SK-N-SH (cell line): ENCODE data around the gene RNF148. TPM values are rescaled to one million over a fixed set of nuclear protein-coding genes. Genes with fewer than 3 reads are reported as not detected.

Source experiments
- CTCF ChIA-PET: fragments of 300-600, 350-600 bp; formaldehyde crosslinking; extraction: SDS; loops from one replicate; lab custom pipeline; 2021; lab: Yijun Ruan, JAX
- POLR2A ChIA-PET: fragments of 350-600 bp; sonication (Branson Sonifier 250); formaldehyde crosslinking; extraction: SDS; loops from one replicate; lab custom pipeline; 2020; ENCODE audit warnings: antibody characterized with exemption, inconsistent platforms; lab: Yijun Ruan, JAX
- DNase-seq: peaks from one replicate; pipeline ENCODE4 v3.0.0; 2012
- H2AFZ ChIP-seq: fragments of 200-600 bp; sonication (generic); 2 replicates; pipeline ENCODE4 v1.8.1; 2016; ENCODE audit warnings: antibody characterized with exemption, mild to moderate bottlenecking, low read depth
- H3F3A ChIP-seq: fragments of 200-600 bp; sonication (generic); replicated peaks from 2 replicates; pipeline ENCODE3; 2016; ENCODE audit warnings: antibody characterized with exemption, mild to moderate bottlenecking; ENCODE audit not compliant: insufficient read depth
- H3K27ac ChIP-seq, 2 experiments: fragments of 200-500 bp in 1 of 2; fragments of 200-600 bp in 1 of 2; sonication (Bioruptor generic) in 1 of 2; sonication (generic), shearing (Covaris generic) in 1 of 2; 2 replicates each; pipeline versions ENCODE4 v1.5.1 to v1.6.1; 2014 to 2016; ENCODE audit warnings: low read depth in 2 of 2, inconsistent platforms in 1 of 2, low read length in 1 of 2, mild to moderate bottlenecking in 1 of 2, mixed read lengths in 1 of 2
- H3K27me3 ChIP-seq: fragments of 200-600 bp; sonication (generic), shearing (Covaris generic); 2 replicates; pipeline ENCODE4 v1.6.1; 2016; ENCODE audit warnings: mixed run types; ENCODE audit not compliant: insufficient read depth
- H3K36me3 ChIP-seq, 2 experiments: fragments of 200-500 bp in 1 of 2; fragments of 200-600 bp in 1 of 2; sonication (Bioruptor generic) in 1 of 2; sonication (generic) in 1 of 2; replicated peaks in 1 of 2; 2 replicates each; pipeline versions ENCODE3 to v1.5.1; 2014 to 2016; ENCODE audit warnings: low read length in 1 of 2, mild to moderate bottlenecking in 1 of 2; ENCODE audit not compliant: insufficient read depth in 2 of 2, control insufficient read depth in 1 of 2
- H3K4me1 ChIP-seq, 2 experiments: fragments of 200-500 bp in 1 of 2; fragments of 200-600 bp in 1 of 2; sonication (Bioruptor generic) in 1 of 2; sonication (generic), shearing (Covaris generic) in 1 of 2; 2 replicates each; pipeline versions ENCODE4 v1.5.1 to v1.6.1; 2014 to 2016; ENCODE audit warnings: low read depth in 1 of 2, low read length in 1 of 2, mixed run types in 1 of 2; ENCODE audit not compliant: insufficient read depth in 2 of 2, control insufficient read depth in 1 of 2
- H3K4me2 ChIP-seq: fragments of 200-600 bp; sonication (generic), shearing (Covaris generic); 2 replicates; pipeline ENCODE4 v1.6.1; 2017; ENCODE audit warnings: mixed run types
- H3K4me3 ChIP-seq, 2 experiments: fragments of 200-500 bp in 1 of 2; fragments of 200-600 bp in 1 of 2; sonication (Bioruptor generic) in 1 of 2; sonication (generic), shearing (Covaris generic) in 1 of 2; 2 replicates each; pipeline versions ENCODE4 v1.5.1 to v1.8.1; 2014 to 2016; ENCODE audit warnings: low read depth in 2 of 2, inconsistent platforms in 1 of 2, low read length in 1 of 2, mild to moderate bottlenecking in 1 of 2, mixed read lengths in 1 of 2, moderate library complexity in 1 of 2
- H3K79me2 ChIP-seq: fragments of 200-600 bp; sonication (generic); 2 replicates; pipeline ENCODE4 v1.8.1; 2017; ENCODE audit warnings: mild to moderate bottlenecking; ENCODE audit not compliant: insufficient read depth
- H3K9ac ChIP-seq: fragments of 200-600 bp; sonication (generic); 2 replicates; pipeline ENCODE4 v1.6.1; 2017; ENCODE audit warnings: mixed run types
- H3K9me2 ChIP-seq: fragments of 200-600 bp; sonication (generic); 2 replicates; pipeline ENCODE4 v1.6.1; 2017; ENCODE audit warnings: mixed run types
- H3K9me3 ChIP-seq: fragments of 200-600 bp; sonication (generic); 2 replicates; pipeline ENCODE4 v1.6.1; 2017; ENCODE audit warnings: mixed run types, mild to moderate bottlenecking, moderate library complexity
- H4K20me1 ChIP-seq: fragments of 200-600 bp; sonication (generic); 2 replicates; pipeline ENCODE4 v1.6.1; 2017; ENCODE audit warnings: mild to moderate bottlenecking, mixed run types; ENCODE audit not compliant: insufficient read depth
- EP300 ChIP-seq, 2 experiments: IDR thresholded peaks; 2 replicates each; pipeline versions ENCODE4 v1.4.0 to v1.6.1; 2012; ENCODE audit warnings: borderline replicate concordance in 1 of 2, low read depth in 1 of 2, low read length in 1 of 2
- EZH2phosphoT487 ChIP-seq: fragments of 200-600 bp; sonication (generic); IDR thresholded peaks from 2 replicates; pipeline ENCODE4 v1.6.1; 2017; ENCODE audit warnings: low read depth, mixed run types, mild to moderate bottlenecking, antibody characterized with exemption, moderate library complexity, borderline replicate concordance
- FOXJ3 ChIP-seq: sonication (generic); formaldehyde crosslinking; IDR thresholded peaks from 2 replicates; pipeline ENCODE4 v1.5.1; 2020; ENCODE audit warnings: mild to moderate bottlenecking, missing genetic modification reagents
- FOXM1 ChIP-seq: IDR thresholded peaks from 2 replicates; pipeline ENCODE4 v1.4.0; 2012; ENCODE audit warnings: low read depth, mild to moderate bottlenecking
- GABPA ChIP-seq: IDR thresholded peaks from 2 replicates; pipeline ENCODE4 v1.4.0; 2012; ENCODE audit warnings: low read depth, mild to moderate bottlenecking
- GATA2 ChIP-seq: sonication (generic); formaldehyde crosslinking; IDR thresholded peaks from 2 replicates; pipeline ENCODE4 v1.5.0; 2020; ENCODE audit warnings: mild to moderate bottlenecking, missing genetic modification reagents
- IRF3 ChIP-seq: fragments of 150-350 bp; IDR thresholded peaks from 2 replicates; pipeline ENCODE4 v1.6.1; 2016; ENCODE audit warnings: mild to moderate bottlenecking, low read depth, low read length
- JUND ChIP-seq: IDR thresholded peaks from 2 replicates; pipeline ENCODE4 v1.4.0; 2012
- MAX ChIP-seq: IDR thresholded peaks from 2 replicates; pipeline ENCODE4 v1.4.0; 2012; ENCODE audit warnings: low read depth
- NFIC ChIP-seq: IDR thresholded peaks from 2 replicates; pipeline ENCODE4 v1.4.0; 2012; ENCODE audit warnings: borderline replicate concordance
- NRF1 ChIP-seq: IDR thresholded peaks from 2 replicates; pipeline ENCODE4 v1.6.1; 2012; ENCODE audit warnings: low read depth, mild to moderate bottlenecking, low read length
- PBX3 ChIP-seq: IDR thresholded peaks from 2 replicates; pipeline ENCODE4; 2012
- POLR2AphosphoS5 ChIP-seq: IDR thresholded peaks from 2 replicates; pipeline ENCODE4 v1.6.1; 2012; ENCODE audit warnings: low read depth, low read length
- RAD21 ChIP-seq: IDR thresholded peaks from 2 replicates; pipeline ENCODE4 v1.6.1; 2012; ENCODE audit warnings: mild to moderate bottlenecking, low read length
- RCOR1 ChIP-seq: fragments of 150-350 bp; IDR thresholded peaks from 2 replicates; pipeline ENCODE4 v1.6.1; 2017; ENCODE audit warnings: antibody characterized with exemption, low read length
- SIN3A ChIP-seq: IDR thresholded peaks from 2 replicates; pipeline ENCODE4 v1.6.1; 2012; ENCODE audit warnings: low read depth, mild to moderate bottlenecking, low read length, moderate library complexity, borderline replicate concordance
- SMC3 ChIP-seq: IDR thresholded peaks from 2 replicates; pipeline ENCODE4 v1.6.1; 2012; ENCODE audit warnings: low read depth, low read length, improper control_type of control experiment
- TAF1 ChIP-seq: IDR thresholded peaks from 2 replicates; pipeline ENCODE4 v1.6.1; 2012; ENCODE audit warnings: low read depth, mild to moderate bottlenecking, low read length, moderate library complexity, borderline replicate concordance
- TCF12 ChIP-seq: IDR thresholded peaks from 2 replicates; pipeline ENCODE4 v1.4.0; 2012
- TEAD4 ChIP-seq: IDR thresholded peaks from 2 replicates; pipeline ENCODE4 v1.4.0; 2012; ENCODE audit warnings: mild to moderate bottlenecking, borderline replicate concordance; ENCODE audit not compliant: insufficient read depth
- USF2 ChIP-seq: fragments of 150-350 bp; IDR thresholded peaks from 2 replicates; pipeline ENCODE4 v1.6.1; 2017; ENCODE audit warnings: antibody characterized with exemption, low read length, low read depth, borderline replicate concordance
- YY1 ChIP-seq: IDR thresholded peaks from 2 replicates; pipeline ENCODE4 v1.4.0; 2012; ENCODE audit warnings: low read depth, mild to moderate bottlenecking
- ZBTB33 ChIP-seq: IDR thresholded peaks from 2 replicates; pipeline ENCODE4 v1.4.0; 2012; ENCODE audit warnings: low read depth, borderline replicate concordance
- WGBS: methylation state at CpG from one replicate; pipeline ENCODE4 v1.1.6; 2017; ENCODE audit warnings: low lambda C conversion rate; 5-methylcytosine and 5-hydroxymethylcytosine counted together
- polyA plus RNA-seq, 3 experiments: library from polyadenylated mRNA; depleted of rRNA; stranded (reverse); fragments of >200 nt; gene quantifications; 2 replicates each; pipeline ENCODE4 v1.2.3, GENCODE V29; 2012

The RNF148 gene
- polyA plus RNA-seq, 1 of the 3 experiments (the other 2 are of a cell fraction), result not detected

GRCh38 chr7:122675011-122675410 lies 27.7 kb downstream of the RNF148 start:
- H3K4me1 ChIP-seq, result no peaks in the 10 kb centered on the region
- no peaks in the 10 kb centered on the region for H3K9me3 ChIP-seq
- CTCF ChIA-PET, result no interaction called here
- WGBS, result 25% methylated on average over 7 of the region's 7 CpGs
- H3K79me2 ChIP-seq, result no peaks in the 10 kb centered on the region
- TF ChIP-seq TEAD4 (no peak), SMC3 (no peak), RCOR1 (no peak), MAX (no peak), JUND (no peak)
- no peak overlapping the region for H3K9ac ChIP-seq
- DNase-seq, result no peak
- POLR2A ChIA-PET, result no interaction called here
- H3K36me3 ChIP-seq, result no peaks in the 10 kb centered on the region
- no peak overlapping the region for H3K27ac ChIP-seq
- no peaks in the 10 kb centered on the region for H3K9me2 ChIP-seq
- no peaks in the 10 kb centered on the region for H4K20me1 ChIP-seq
- H3K27me3 ChIP-seq, result peaks cover 12% of the 10 kb centered on the region; the same call in 1 of the 2 replicates
- no peak overlapping the region for H3K4me3 ChIP-seq
- H3F3A ChIP-seq, result no peaks in the 10 kb centered on the region
- H2AFZ ChIP-seq, result no peak overlapping the region
- H3K4me2 ChIP-seq, result no peak overlapping the region

GRCh38 chr7:122674502-122674901 lies 28.2 kb downstream of the RNF148 start:
- no peak for DNase-seq
- H3K36me3 ChIP-seq, result no peaks in the 10 kb centered on the region
- no peaks in the 10 kb centered on the region for H3F3A ChIP-seq
- no peak overlapping the region; a peak in 1 of 4 replicates for H3K4me3 ChIP-seq
- no peaks in the 10 kb centered on the region for H4K20me1 ChIP-seq
- ChIA-PET CTCF (no interaction called here), POLR2A (no interaction called here)
- H3K4me1 ChIP-seq, result no peaks in the 10 kb centered on the region
- no peak overlapping the region for H3K9ac ChIP-seq
- H2AFZ ChIP-seq, result no peak overlapping the region
- H3K4me2 ChIP-seq, result peak overlapping the region; percentile 32; the same call in 1 of the 2 replicates
- WGBS, result 1% methylated on average over 4 of the region's 4 CpGs
- H3K27me3 ChIP-seq, result peaks cover 12% of the 10 kb centered on the region; the same call in 1 of the 2 replicates
- H3K79me2 ChIP-seq, result no peaks in the 10 kb centered on the region
- no peak overlapping the region for H3K27ac ChIP-seq
- no peaks in the 10 kb centered on the region for H3K9me3 ChIP-seq
- no peaks in the 10 kb centered on the region for H3K9me2 ChIP-seq
- TF ChIP-seq GATA2 (no peak), USF2 (no peak), TCF12 (no peak), EZH2phosphoT487 (no peak), JUND (no peak), PBX3 (no peak), GABPA (no peak), ZBTB33 (no peak), SIN3A (no peak), TAF1 (no peak), EP300 (IDR thresholded peaks at IDR 0.05; ENCODE audit: borderline replicate concordance in 1 of 2, low read depth in 1 of 2, low read length in 1 of 2) (no peak), FOXM1 (no peak), NRF1 (no peak), POLR2AphosphoS5 (no peak), NFIC (no peak), FOXJ3 (CRISPR knock-in tag) (no peak), RAD21 (no peak), IRF3 (no peak), YY1 (no peak)
- TF ChIP-seq, all 33 proteins: peak for 0
